HG02943 (cell line): ENCODE data around the gene SCFD2.
"Not testable (repeated sequence)": the region's sequence is repeated elsewhere in the genome, so short reads cannot be mapped to it uniquely, and the experiment has no call there.

Experiments
- ATAC-seq: cut with Tn5 transposase; IDR thresholded peaks from one replicate; pipeline ENCODE4 v1.9.1; 2021; ENCODE audit warnings: mild to moderate bottlenecking, low read depth, moderate library complexity; ENCODE audit not compliant: unreplicated experiment

The SCFD2 gene

GRCh38 chr4:53195815-53196661, 169.8 kb downstream of the SCFD2 start:
- ATAC-seq: no peak

- no peak for ATAC-seq
Measured at GRCh38 chr4:53194727-53195126, 171.1 kb downstream of the SCFD2 start.

GRCh38 chr4:53193111-53193510, 172.8 kb downstream of the SCFD2 start:
- ATAC-seq: no peak

- ATAC-seq: no peak
Measured at GRCh38 chr4:53192496-53192895, 173.4 kb downstream of the SCFD2 start.

GRCh38 chr4:53191997-53192396, 173.9 kb downstream of the SCFD2 start:
- ATAC-seq: no peak

- no peak for ATAC-seq
Measured at GRCh38 chr4:53189011-53189410, 176.8 kb downstream of the SCFD2 start.

- ATAC-seq: no peak
Measured at GRCh38 chr4:53186714-53187358, 179.0 kb downstream of the SCFD2 start.

GRCh38 chr4:53185869-53186585, 179.8 kb downstream of the SCFD2 start:
- ATAC-seq: no peak

- ATAC-seq: no peak
Measured at GRCh38 chr4:53183754-53184153, 182.1 kb downstream of the SCFD2 start.

- not testable (repeated sequence) for ATAC-seq
Measured at GRCh38 chr4:53177751-53178150, 188.1 kb downstream of the SCFD2 start.

- no peak for ATAC-seq
Measured at GRCh38 chr4:53175640-53176039, 190.2 kb downstream of the SCFD2 start.

GRCh38 chr4:53174823-53175222, 191.0 kb downstream of the SCFD2 start:
- ATAC-seq: no peak

GRCh38 chr4:53173576-53173975, 192.3 kb downstream of the SCFD2 start:
- ATAC-seq: no peak

GRCh38 chr4:53171797-53172196, 194.1 kb downstream of the SCFD2 start:
- no peak for ATAC-seq

- ATAC-seq: no peak
Measured at GRCh38 chr4:53169695-53170617, 195.9 kb downstream of the SCFD2 start.

GRCh38 chr4:53168228-53168627, 197.6 kb downstream of the SCFD2 start:
- no peak for ATAC-seq

GRCh38 chr4:53162969-53163368, 202.9 kb downstream of the SCFD2 start:
- ATAC-seq: no peak

GRCh38 chr4:53161787-53162433, 204.0 kb downstream of the SCFD2 start:
- ATAC-seq: no peak

GRCh38 chr4:53161051-53161786, 204.6 kb downstream of the SCFD2 start:
- no peak for ATAC-seq
